Heart right ventricle (tissue), 16 donors: Measurements from ENCODE around the gene CBFA2T2. TPM values are rescaled to one million over a fixed set of nuclear protein-coding genes. Genes with fewer than 3 reads are reported as not detected.
"Not testable (repeated sequence)": the region's sequence is repeated elsewhere in the genome, so short reads cannot be mapped to it uniquely, and the experiment has no call there.

Experiments used
- ATAC-seq, 8 donors: fragments of 200-7000 bp; cut with Tn5 transposase; one replicate each; pipeline ENCODE4 v1.9.1; 2020; ENCODE audit warnings: mild to moderate bottlenecking in 8 of 8, moderate library complexity in 8 of 8, moderate number of reproducible peaks in 1 of 8
- DNase-seq, 2 donors: peaks; one replicate each; pipeline ENCODE4 v3.0.0-alpha.2; 2020
- H3K27ac ChIP-seq, 10 donors: fragments of 200-600 bp; sonication (generic) in 2 of 10; one replicate each; pipeline versions ENCODE4 v1.5.0 to v1.8.0; 2020 to 2022; ENCODE audit warnings: mild to moderate bottlenecking in 3 of 10
- H3K27me3 ChIP-seq, 7 donors: fragments of 200-600 bp; one replicate each; pipeline ENCODE4 v1.8.0; 2021 to 2022; ENCODE audit warnings: mild to moderate bottlenecking in 2 of 7
- H3K36me3 ChIP-seq, 9 donors: fragments of 200-600 bp; sonication (generic) in 1 of 9; one replicate each; pipeline versions ENCODE4 v1.5.0 to v1.8.0; 2020 to 2022; ENCODE audit warnings: mild to moderate bottlenecking in 2 of 9
- H3K4me1 ChIP-seq, 9 donors: fragments of 200-600 bp; sonication (generic) in 1 of 9; one replicate each; pipeline versions ENCODE4 v1.5.0 to v1.8.0; 2020 to 2022; ENCODE audit warnings: mild to moderate bottlenecking in 4 of 9
- H3K4me3 ChIP-seq, 10 donors: fragments of 200-600 bp; sonication (generic) in 2 of 10; one replicate each; pipeline versions ENCODE4 v1.5.0 to v1.8.0; 2020 to 2022; ENCODE audit warnings: mild to moderate bottlenecking in 7 of 10, moderate library complexity in 2 of 10
- H3K9me3 ChIP-seq, 11 donors: fragments of 200-600 bp in 10 of 11; sonication (generic) in 2 of 11; one replicate each; pipeline versions ENCODE4 v1.5.0 to v1.8.0; 2013 to 2022; ENCODE audit warnings: mild to moderate bottlenecking in 2 of 11, control low read depth in 1 of 11, moderate library complexity in 1 of 11
- CTCF ChIP-seq, 9 donors: fragments of 200-600 bp; sonication (generic) in 2 of 9; IDR thresholded peaks; one replicate each; pipeline versions ENCODE4 v1.5.0 to v1.8.0; 2021 to 2022; ENCODE audit warnings: antibody characterized with exemption in 9 of 9, mild to moderate bottlenecking in 5 of 9, moderate library complexity in 1 of 9
- WGBS, 2 donors: extraction: QIAGEN DNeasy Blood & Tissue Kit; methylation state at CpG; one replicate each; pipeline ENCODE4 v1.1.7; 2013; ENCODE audit warnings: inconsistent platforms in 1 of 2; 5-methylcytosine and 5-hydroxymethylcytosine counted together
- intact Hi-C, 10 donors: fragments of 100-400 bp; cut with DNase I; formaldehyde crosslinking; loops; one replicate each; pipeline versions ENCODE4 v1.11.1 to v1.14.2; 2022
- polyA plus RNA-seq, 2 donors: library from polyadenylated mRNA; stranded (reverse); fragments of 200-250 nt; gene quantifications; one replicate each; pipeline ENCODE4 v1.2.3, GENCODE V29; 2013
- total RNA-seq, 10 donors: library from RNA; stranded (reverse); fragmentation: NEBNext Ultra II Directional in 3 of 10; extraction: Animal tissue kit (Norgen Biotek cat#: 25700) in 3 of 10; gene quantifications; one replicate each; pipeline versions ENCODE4 v1.2.1 to v1.2.4, GENCODE V29; 2021 to 2023
- donor health status: Arrhythmogenic right ventricular cardiomyopathy.
- donor health status: ischemic (EF 13 %, LVEDD 7.1; RV severe dilation, severe dysfunction).
- donor health status: healthy with polysubstance abuse.
- donor health status: DM: no; HTN: yes; CAD: no.
- donor health status: DM: no; HTN: no; CAD: no.
- donor health status: ischemic (EF 25% LVEDD 6.9; RV normal size, moderate dysfunction).
- donor health status: ischemic (EF 25% LVEDD 5.7; RV mildly dilated, moderate dysfunction).
- donor health status: healthy.
- donor health status: DM: yes; HTN: yes; CAD: no.
- donor health status: Ischemic cardiomyopathy.
- donor health status: ischemic (EF 35%, LVEDD 5.7; RV mildly dilated, moderate dysfunction).
- donor health status: nonischemic (EF 11% LVEDD 7.7; RV severe dilation, severe dysfunction).
- donor health status: DM: yes; HTN: yes; CAD: no.
- donor health status: PGD.
- donor health status: ischemic (EF 29% LVEDD 5.4; RV normal size, mild dysfunction).
- donor health status: nonischemic (EF 23%, LVEDD 6.1; RV moderate dilation, normal function).

CBFA2T2 gene
- total and polyA plus RNA-seq, 12 donors: 3.5 to 13.3 (median 11.3) TPM

DNA sequence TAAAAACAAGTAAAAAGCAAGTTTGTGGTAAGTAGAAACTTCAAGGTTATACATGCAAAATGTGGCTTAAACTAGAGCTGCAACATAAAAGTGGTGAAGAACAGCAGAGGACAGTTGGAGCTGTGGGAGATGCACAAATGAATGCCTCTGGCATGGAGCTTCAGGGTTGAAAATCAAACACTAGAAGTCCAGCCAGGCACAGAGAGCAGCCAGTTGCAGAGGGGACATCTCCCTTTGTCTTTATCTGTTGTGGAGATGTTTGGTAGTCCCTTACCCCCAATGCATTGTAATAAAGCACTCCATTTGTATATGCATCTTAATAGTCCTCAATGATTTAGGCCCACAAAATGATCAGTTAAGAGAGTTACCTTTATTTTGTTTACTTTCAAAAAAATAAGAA lies 99.2 kb downstream of the CBFA2T2 start:
- H3K27me3 ChIP-seq: no peaks in the 10 kb centered on the region
- H3K9me3 ChIP-seq: no peaks in the 10 kb centered on the region
- intact Hi-C loops: no loop called here
- no peak for ATAC-seq
- H3K27ac ChIP-seq: no peak overlapping the region
- TF ChIP-seq CTCF (IDR thresholded peaks at IDR 0.05): no peak
- no peaks in the 10 kb centered on the region for H3K36me3 ChIP-seq
- H3K4me1 ChIP-seq: peaks cover 0 to 24% (median 3%) of the 10 kb centered on the region in 9 donors
- no peak overlapping the region for H3K4me3 ChIP-seq
- DNase-seq: no peak

- H3K4me1 ChIP-seq: peaks cover 0 to 15% (median 0%) of the 10 kb centered on the region in 9 donors
- H3K27ac ChIP-seq, H3K4me3 ChIP-seq, H3K9me3 ChIP-seq, DNase-seq, H3K27me3 ChIP-seq, intact Hi-C loops, H3K36me3 ChIP-seq: not testable (repeated sequence)
- ATAC-seq: peak in 2 of 8 donors; percentile 38 to 57
- WGBS, 2 donors: 56 to 71% methylated on average over 9 of the region's 9 CpGs
Measured at GRCh38 chr20:33591901-33592300, 102.0 kb downstream of the CBFA2T2 start.

GRCh38 chr20:33594743-33595142 lies 104.8 kb downstream of the CBFA2T2 start:
- TF ChIP-seq CTCF (IDR thresholded peaks at IDR 0.05): no peak
- 80 to 87% methylated on average over 2 of the region's 2 CpGs for WGBS, 2 donors
- no peak for DNase-seq
- H3K4me1 ChIP-seq: peaks cover 0 to 7% (median 0%) of the 10 kb centered on the region in 9 donors
- peaks cover 0 to 25% (median 0%) of the 10 kb centered on the region in 9 donors for H3K36me3 ChIP-seq
- H3K9me3 ChIP-seq: no peaks in the 10 kb centered on the region
- H3K27ac ChIP-seq: no peak overlapping the region
- intact Hi-C loops: no loop called here
- no peak for ATAC-seq
- H3K27me3 ChIP-seq: no peaks in the 10 kb centered on the region
- H3K4me3 ChIP-seq: no peak overlapping the region

DNA sequence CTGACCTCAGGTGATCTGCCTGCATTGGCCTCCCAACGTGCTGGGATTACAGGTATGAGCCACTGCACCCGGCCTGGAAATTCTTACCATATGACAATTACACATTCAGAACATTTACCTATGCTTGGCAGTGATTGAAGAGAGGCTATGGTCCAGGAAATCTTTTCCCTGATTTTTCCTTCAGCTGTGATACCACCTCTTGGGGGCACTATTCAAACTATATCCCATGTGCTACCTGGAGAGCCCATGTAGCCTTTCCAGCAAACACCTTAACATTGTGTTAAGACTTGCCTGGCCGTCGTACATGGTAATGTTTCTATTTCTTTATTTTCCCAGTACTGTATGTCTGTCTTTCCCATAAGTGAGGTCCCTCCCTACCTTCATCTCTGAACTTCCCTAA lies 110.5 kb downstream of the CBFA2T2 start:
- no peaks in the 10 kb centered on the region for H3K27me3 ChIP-seq
- H3K9me3 ChIP-seq: no peaks in the 10 kb centered on the region
- DNase-seq: no peak
- ATAC-seq: no peak
- no peak overlapping the region for H3K4me3 ChIP-seq
- intact Hi-C loops: no loop called here
- H3K4me1 ChIP-seq: peaks cover 0 to 14% (median 10%) of the 10 kb centered on the region in 9 donors
- TF ChIP-seq CTCF (IDR thresholded peaks at IDR 0.05): no peak
- no peak overlapping the region for H3K27ac ChIP-seq
- WGBS, 2 donors: 90 to 94% methylated on average over 4 of the region's 4 CpGs
- H3K36me3 ChIP-seq: peaks cover 0 to 51% (median 5%) of the 10 kb centered on the region in 9 donors

DNA sequence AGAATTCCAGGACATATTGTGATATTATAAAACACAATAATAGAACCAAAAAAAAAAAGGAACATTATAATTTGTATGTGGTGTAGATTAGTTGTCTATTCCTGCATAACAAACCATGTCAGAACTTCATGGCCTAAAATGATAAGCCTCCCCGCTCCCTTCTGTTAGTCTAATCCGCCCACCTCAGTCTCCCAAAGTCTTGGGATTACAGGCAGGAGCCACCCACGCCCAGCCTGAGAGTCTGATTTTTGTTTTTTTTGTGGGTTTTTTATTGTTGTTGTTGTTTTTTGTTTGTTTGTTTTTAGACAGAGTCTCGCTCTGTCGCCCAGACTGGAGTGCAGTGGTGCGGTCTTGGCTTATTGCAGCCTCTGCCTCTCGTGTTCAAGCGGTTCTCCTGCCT lies 111.1 kb downstream of the CBFA2T2 start:
- TF ChIP-seq CTCF (IDR thresholded peaks at IDR 0.05): no peak
- Histone ChIP-seq H3K36me3 (peaks cover 0 to 51% (median 5%) of the 10 kb centered on the region in 9 donors), H3K27ac (no peak overlapping the region), H3K9me3 (no peaks in the 10 kb centered on the region), H3K4me3 (no peak overlapping the region), H3K4me1 (peaks cover 0 to 15% (median 10%) of the 10 kb centered on the region in 9 donors), H3K27me3 (no peaks in the 10 kb centered on the region)
- DNase-seq (no peak), ATAC-seq (no peak)
- 96 to 97% methylated on average over 8 of the region's 8 CpGs for WGBS, 2 donors
- intact Hi-C loops: no loop called here
